KMS-11 (cell line): ENCODE data around the gene FAM181A.

Experiments used
- H2AFZ ChIP-seq: fragments of 200-600 bp; sonication (generic); 2 replicates; pipeline ENCODE4 v1.6.1; 2016; ENCODE audit warnings: antibody characterized with exemption, mixed run types, low read depth
- H3K27ac ChIP-seq: fragments of 200-600 bp; sonication (generic); 2 replicates; pipeline ENCODE4 v1.6.1; 2016; ENCODE audit warnings: mild to moderate bottlenecking, mixed run types
- H3K27me3 ChIP-seq: fragments of 200-600 bp; sonication (generic); 2 replicates; pipeline ENCODE4 v1.6.1; 2017; ENCODE audit warnings: mild to moderate bottlenecking, low read depth, mixed run types, moderate library complexity; ENCODE audit not compliant: insufficient read depth
- H3K36me3 ChIP-seq: fragments of 200-600 bp; sonication (generic); 2 replicates; pipeline ENCODE4 v1.6.1; 2017; ENCODE audit warnings: mild to moderate bottlenecking, mixed run types; ENCODE audit not compliant: insufficient read depth
- H3K4me1 ChIP-seq: fragments of 200-600 bp; sonication (generic); 2 replicates; pipeline ENCODE4 v1.6.1; 2016; ENCODE audit warnings: mild to moderate bottlenecking, low read depth, mixed run types; ENCODE audit not compliant: poor library complexity, severe bottlenecking
- H3K4me2 ChIP-seq: fragments of 200-600 bp; sonication (generic); 2 replicates; pipeline ENCODE4 v1.7.0; 2016; ENCODE audit warnings: mild to moderate bottlenecking, mixed run types
- H3K4me3 ChIP-seq: fragments of 200-600 bp; sonication (generic); IDR thresholded peaks from 2 replicates; pipeline ENCODE4 v1.6.1; 2017; ENCODE audit warnings: low read depth, low read length, mixed read lengths; ENCODE audit not compliant: insufficient read depth
- H3K79me2 ChIP-seq: fragments of 200-600 bp; sonication (generic); 2 replicates; pipeline ENCODE4 v1.6.1; 2016; ENCODE audit warnings: low read depth, mixed run types; ENCODE audit not compliant: insufficient read depth
- H3K9ac ChIP-seq: fragments of 200-600 bp; sonication (generic); 2 replicates; pipeline ENCODE4 v1.6.1; 2016; ENCODE audit warnings: mild to moderate bottlenecking, mixed run types
- H4K20me1 ChIP-seq: fragments of 200-600 bp; sonication (generic); 2 replicates; pipeline ENCODE4 v1.6.1; 2016; ENCODE audit warnings: mild to moderate bottlenecking, mixed run types; ENCODE audit not compliant: insufficient read depth
- CTCF ChIP-seq: fragments of 200-600 bp; sonication (generic); conservative IDR thresholded peaks from 2 replicates; pipeline ENCODE4 v1.6.1; 2017; ENCODE audit warnings: low read depth, mild to moderate bottlenecking, antibody characterized with exemption, low read length, moderate library complexity, mixed read lengths

FAM181A gene

GRCh38 chr14:93969082-93969828 lies 42.1 kb downstream of the FAM181A start:
- H3K4me1 ChIP-seq = peaks cover 90% of the 10 kb centered on the region
- H3K4me2 ChIP-seq = no peak overlapping the region
- no peak overlapping the region for H3K4me3 ChIP-seq
- no peaks in the 10 kb centered on the region for H3K27me3 ChIP-seq
- H3K36me3 ChIP-seq = no peaks in the 10 kb centered on the region
- H3K9ac ChIP-seq = no peak overlapping the region
- no peak overlapping the region for H2AFZ ChIP-seq
- TF ChIP-seq CTCF = no peak
- H3K27ac ChIP-seq = no peak overlapping the region
- H3K79me2 ChIP-seq = no peaks in the 10 kb centered on the region
- H4K20me1 ChIP-seq = no peaks in the 10 kb centered on the region

- TF ChIP-seq CTCF = peak; percentile 34; the same call in 1 of the 2 replicates
- H4K20me1 ChIP-seq = no peaks in the 10 kb centered on the region
- peak overlapping the region; percentile 32; the same call in 1 of the 2 replicates for H2AFZ ChIP-seq
- H3K27me3 ChIP-seq = no peaks in the 10 kb centered on the region
- 0 out of 2 replicates have a peak overlapping the region, but pooled peaks have one; percentile 14 for H3K9ac ChIP-seq
- peaks cover 93% of the 10 kb centered on the region for H3K4me1 ChIP-seq
- no peaks in the 10 kb centered on the region for H3K79me2 ChIP-seq
- H3K4me3 ChIP-seq = no peak overlapping the region
- no peaks in the 10 kb centered on the region for H3K36me3 ChIP-seq
- H3K27ac ChIP-seq = peak overlapping the region; percentile 37; the same call in 1 of the 2 replicates
- peak overlapping the region; percentile 70 for H3K4me2 ChIP-seq
Measured at GRCh38 chr14:93970585-93970964, 43.4 kb downstream of the FAM181A start.

- H2AFZ ChIP-seq = peak overlapping the region; percentile 32; the same call in 1 of the 2 replicates
- TF ChIP-seq CTCF = 0 out of 2 replicates have a peak, but pooled peaks have one; percentile 13
Measured at GRCh38 chr14:93970965-93971634, 44.0 kb downstream of the FAM181A start.

GRCh38 chr14:93971635-93972027 lies 44.5 kb downstream of the FAM181A start:
- no peak for TF ChIP-seq CTCF
- H3K4me1 ChIP-seq = peaks cover 95% of the 10 kb centered on the region
- no peaks in the 10 kb centered on the region for H3K36me3 ChIP-seq
- no peaks in the 10 kb centered on the region for H3K27me3 ChIP-seq
- H4K20me1 ChIP-seq = no peaks in the 10 kb centered on the region
- no peaks in the 10 kb centered on the region for H3K79me2 ChIP-seq
- peak overlapping the region; percentile 37 for H3K27ac ChIP-seq
- H3K9ac ChIP-seq = no peak overlapping the region; the same call in 1 of the 2 replicates
- H3K4me3 ChIP-seq = no peak overlapping the region
- H2AFZ ChIP-seq = no peak overlapping the region
- peak overlapping the region; percentile 70 for H3K4me2 ChIP-seq

More at GRCh38 chr14:93970965-93971634, 44.0 kb downstream of the FAM181A start:
- no peaks in the 10 kb centered on the region for H3K79me2 ChIP-seq
- peak overlapping the region; percentile 14; the same call in 1 of the 2 replicates for H3K9ac ChIP-seq
- H3K27ac ChIP-seq = peak overlapping the region; percentile 37
- H3K4me1 ChIP-seq = peaks cover 95% of the 10 kb centered on the region
- no peak overlapping the region for H3K4me3 ChIP-seq
- no peaks in the 10 kb centered on the region for H3K27me3 ChIP-seq
- no peaks in the 10 kb centered on the region for H4K20me1 ChIP-seq
- no peaks in the 10 kb centered on the region for H3K36me3 ChIP-seq
- peak overlapping the region; percentile 70 for H3K4me2 ChIP-seq
